SH-SY5Y (cell line): ENCODE measurements around the gene DGKG.

Experiments
- GATA2 ChIP-seq: IDR thresholded peaks from 2 replicates; pipeline ENCODE4 v1.6.1; 2011; ENCODE audit warnings: mild to moderate bottlenecking, low read depth, low read length
- GATA3 ChIP-seq: IDR thresholded peaks from 2 replicates; pipeline ENCODE4 v1.6.1; 2011; ENCODE audit warnings: low read depth, mild to moderate bottlenecking, low read length, moderate library complexity

- no peak for TF ChIP-seq GATA2
- no peak for TF ChIP-seq GATA3
These were observed 192.7 kb downstream of the DGKG start for GRCh38 chr3:186169379-186169778.
